Mononuclear cell (primary cell): Measurements from ENCODE around the gene SLC22A3. TPM values are rescaled to one million over a fixed set of nuclear protein-coding genes. Genes with fewer than 3 reads are reported as not detected.

Experiments
- H3K27me3 ChIP-seq: 2 replicates; pipeline ENCODE4 v1.6.0; 2011; ENCODE audit warnings: low read length, control low read depth; ENCODE audit not compliant: insufficient read depth
- H3K4me1 ChIP-seq: 2 replicates; pipeline ENCODE4 v1.5.1; 2011; ENCODE audit warnings: mild to moderate bottlenecking, low read length, control low read depth; ENCODE audit not compliant: insufficient read depth
- H3K4me3 ChIP-seq: 2 replicates; pipeline ENCODE4 v1.5.1; 2011; ENCODE audit warnings: mild to moderate bottlenecking, low read length, moderate library complexity
- H3K9me3 ChIP-seq: 2 replicates; pipeline ENCODE4 v1.5.1; 2011; ENCODE audit warnings: low read depth, mild to moderate bottlenecking, control low read depth, low read length
- total RNA-seq: library from RNA; depleted of rRNA; stranded (reverse); fragments of >200 nt; gene quantifications from one replicate; pipeline ENCODE4 v1.2.3, GENCODE V29; 2012

SLC22A3 gene
- total RNA-seq, 1 donor = not detected

- Histone ChIP-seq H3K9me3 (no peaks in the 10 kb centered on the region), H3K4me3 (no peak overlapping the region), H3K27me3 (no peaks in the 10 kb centered on the region), H3K4me1 (no peaks in the 10 kb centered on the region)
Measured at GRCh38 chr6:160327981-160328380, 20.2 kb upstream of the SLC22A3 start.

GRCh38 chr6:160328447-160328846, 19.7 kb upstream of the SLC22A3 start:
- H3K4me1 ChIP-seq = no peaks in the 10 kb centered on the region
- H3K9me3 ChIP-seq = no peaks in the 10 kb centered on the region
- H3K27me3 ChIP-seq = no peaks in the 10 kb centered on the region
- no peak overlapping the region for H3K4me3 ChIP-seq

- Histone ChIP-seq H3K4me1 (no peaks in the 10 kb centered on the region), H3K9me3 (no peaks in the 10 kb centered on the region), H3K4me3 (no peak overlapping the region), H3K27me3 (no peaks in the 10 kb centered on the region)
Measured at GRCh38 chr6:160329188-160329587, 19.0 kb upstream of the SLC22A3 start.

GRCh38 chr6:160330619-160331018, 17.6 kb upstream of the SLC22A3 start:
- Histone ChIP-seq H3K4me3 (no peak overlapping the region), H3K4me1 (no peaks in the 10 kb centered on the region), H3K27me3 (no peaks in the 10 kb centered on the region), H3K9me3 (no peaks in the 10 kb centered on the region)

GRCh38 chr6:160331204-160331603, 17.0 kb upstream of the SLC22A3 start:
- H3K9me3 ChIP-seq = no peaks in the 10 kb centered on the region
- no peaks in the 10 kb centered on the region for H3K4me1 ChIP-seq
- H3K27me3 ChIP-seq = no peaks in the 10 kb centered on the region
- H3K4me3 ChIP-seq = no peak overlapping the region

- H3K9me3 ChIP-seq = no peaks in the 10 kb centered on the region
- H3K4me1 ChIP-seq = no peaks in the 10 kb centered on the region
Measured at GRCh38 chr6:160331753-160332152, 16.4 kb upstream of the SLC22A3 start.

GRCh38 chr6:160333101-160333500, 15.1 kb upstream of the SLC22A3 start:
- Histone ChIP-seq H3K4me3 (no peak overlapping the region), H3K9me3 (no peaks in the 10 kb centered on the region), H3K4me1 (no peaks in the 10 kb centered on the region), H3K27me3 (no peaks in the 10 kb centered on the region)

More at GRCh38 chr6:160331753-160332152, 16.4 kb upstream of the SLC22A3 start:
- Histone ChIP-seq H3K27me3 (no peaks in the 10 kb centered on the region), H3K4me3 (no peak overlapping the region)

GRCh38 chr6:160333841-160334240, 14.3 kb upstream of the SLC22A3 start:
- Histone ChIP-seq H3K4me1 (no peaks in the 10 kb centered on the region), H3K9me3 (no peaks in the 10 kb centered on the region), H3K4me3 (no peak overlapping the region), H3K27me3 (no peaks in the 10 kb centered on the region)

- Histone ChIP-seq H3K9me3 (no peaks in the 10 kb centered on the region), H3K4me3 (no peak overlapping the region), H3K27me3 (no peaks in the 10 kb centered on the region), H3K4me1 (no peaks in the 10 kb centered on the region)
Measured at GRCh38 chr6:160336200-160336599, 12.0 kb upstream of the SLC22A3 start.

- Histone ChIP-seq H3K27me3 (no peaks in the 10 kb centered on the region), H3K4me1 (no peaks in the 10 kb centered on the region), H3K4me3 (no peak overlapping the region), H3K9me3 (no peaks in the 10 kb centered on the region)
Measured at GRCh38 chr6:160337301-160337700, 10.9 kb upstream of the SLC22A3 start.

GRCh38 chr6:160337991-160338390, 10.2 kb upstream of the SLC22A3 start:
- Histone ChIP-seq H3K9me3 (no peaks in the 10 kb centered on the region), H3K4me1 (no peaks in the 10 kb centered on the region), H3K4me3 (no peak overlapping the region), H3K27me3 (no peaks in the 10 kb centered on the region)

GRCh38 chr6:160343144-160343543, 5.0 kb upstream of the SLC22A3 start:
- Histone ChIP-seq H3K9me3 (no peaks in the 10 kb centered on the region), H3K27me3 (peaks cover 15% of the 10 kb centered on the region), H3K4me3 (no peak overlapping the region), H3K4me1 (no peaks in the 10 kb centered on the region)

GRCh38 chr6:160344271-160344670, 3.9 kb upstream of the SLC22A3 start:
- H3K9me3 ChIP-seq = no peaks in the 10 kb centered on the region
- H3K4me1 ChIP-seq = no peaks in the 10 kb centered on the region
- peaks cover 22% of the 10 kb centered on the region for H3K27me3 ChIP-seq
- H3K4me3 ChIP-seq = no peak overlapping the region

- peaks cover 37% of the 10 kb centered on the region for H3K27me3 ChIP-seq
- no peaks in the 10 kb centered on the region for H3K4me1 ChIP-seq
- no peak overlapping the region for H3K4me3 ChIP-seq
- H3K9me3 ChIP-seq = no peaks in the 10 kb centered on the region
Measured at GRCh38 chr6:160347259-160348222, 637 bp upstream of the SLC22A3 start.

- H3K9me3 ChIP-seq = no peaks in the 10 kb centered on the region
- H3K4me3 ChIP-seq = no peak overlapping the region
- peaks cover 37% of the 10 kb centered on the region for H3K27me3 ChIP-seq
- H3K4me1 ChIP-seq = no peaks in the 10 kb centered on the region
Measured at GRCh38 chr6:160349020-160349441, 853 bp downstream of the SLC22A3 start.
